ENCODE results near the gene TMEM147.
A peak's percentile ranks its signal among the peaks of the same experiment; 100 is the strongest.
"Not testable (repeated sequence)": the region's sequence is repeated elsewhere in the genome, so short reads cannot be mapped to it uniquely, and the experiment has no call there.

Gene TMEM147

GRCh38 chr19:35565016-35565856 lies 19.8 kb downstream of the TMEM147 start:
- DNase-seq = no peak

GRCh38 chr19:35566738-35567137 lies 21.3 kb downstream of the TMEM147 start:
- no peak for DNase-seq

- no peak for DNase-seq
These were observed 23.9 kb downstream of the TMEM147 start for GRCh38 chr19:35569281-35569781.

- DNase-seq = no peak
These were observed 26.1 kb downstream of the TMEM147 start for GRCh38 chr19:35571406-35571965.

GRCh38 chr19:35577918-35578317 lies 32.5 kb downstream of the TMEM147 start:
- DNase-seq = no peak

GRCh38 chr19:35578707-35579106 lies 33.3 kb downstream of the TMEM147 start:
- no peak for DNase-seq

- DNase-seq = no peak
These were observed 37.3 kb downstream of the TMEM147 start for GRCh38 chr19:35582760-35583159.

- DNase-seq = peak; percentile 16
These were observed 40.4 kb downstream of the TMEM147 start, which contains the start of gene PMIS2 for GRCh38 chr19:35585848-35586247. TSS of gene PMIS2 (plus strand) at chr19:35586173. CDS start at chr19:35586260, 87 bp downstream.

GRCh38 chr19:35587321-35587720 lies 41.9 kb downstream of the TMEM147 start:
- no peak for DNase-seq

GRCh38 chr19:35590875-35591274 lies 45.4 kb downstream of the TMEM147 start:
- DNase-seq = no peak

- DNase-seq = peak; percentile 41
These were observed 46.8 kb downstream of the TMEM147 start for GRCh38 chr19:35592226-35592625.

- not testable (repeated sequence) for DNase-seq
These were observed 49.6 kb downstream of the TMEM147 start for GRCh38 chr19:35595026-35595425.

GRCh38 chr19:35595928-35596327 lies 50.5 kb downstream of the TMEM147 start:
- no peak for DNase-seq

- DNase-seq = peak; percentile 31
These were observed 51.1 kb downstream of the TMEM147 start for GRCh38 chr19:35596366-35596999.
